NCI-H146 treated with DMSO at 0.1 percent for 48 hours (cell line): ENCODE measurements around the gene PRDX4.
"Not testable (repeated sequence)": the region's sequence is repeated elsewhere in the genome, so short reads cannot be mapped to it uniquely, and the experiment has no call there.

Experiments used
- DNase-seq: peaks from one replicate; lab custom pipeline; 2025; ENCODE audit not compliant: unreplicated experiment; lab: John Stamatoyannopoulos, UW

The PRDX4 gene

DNA sequence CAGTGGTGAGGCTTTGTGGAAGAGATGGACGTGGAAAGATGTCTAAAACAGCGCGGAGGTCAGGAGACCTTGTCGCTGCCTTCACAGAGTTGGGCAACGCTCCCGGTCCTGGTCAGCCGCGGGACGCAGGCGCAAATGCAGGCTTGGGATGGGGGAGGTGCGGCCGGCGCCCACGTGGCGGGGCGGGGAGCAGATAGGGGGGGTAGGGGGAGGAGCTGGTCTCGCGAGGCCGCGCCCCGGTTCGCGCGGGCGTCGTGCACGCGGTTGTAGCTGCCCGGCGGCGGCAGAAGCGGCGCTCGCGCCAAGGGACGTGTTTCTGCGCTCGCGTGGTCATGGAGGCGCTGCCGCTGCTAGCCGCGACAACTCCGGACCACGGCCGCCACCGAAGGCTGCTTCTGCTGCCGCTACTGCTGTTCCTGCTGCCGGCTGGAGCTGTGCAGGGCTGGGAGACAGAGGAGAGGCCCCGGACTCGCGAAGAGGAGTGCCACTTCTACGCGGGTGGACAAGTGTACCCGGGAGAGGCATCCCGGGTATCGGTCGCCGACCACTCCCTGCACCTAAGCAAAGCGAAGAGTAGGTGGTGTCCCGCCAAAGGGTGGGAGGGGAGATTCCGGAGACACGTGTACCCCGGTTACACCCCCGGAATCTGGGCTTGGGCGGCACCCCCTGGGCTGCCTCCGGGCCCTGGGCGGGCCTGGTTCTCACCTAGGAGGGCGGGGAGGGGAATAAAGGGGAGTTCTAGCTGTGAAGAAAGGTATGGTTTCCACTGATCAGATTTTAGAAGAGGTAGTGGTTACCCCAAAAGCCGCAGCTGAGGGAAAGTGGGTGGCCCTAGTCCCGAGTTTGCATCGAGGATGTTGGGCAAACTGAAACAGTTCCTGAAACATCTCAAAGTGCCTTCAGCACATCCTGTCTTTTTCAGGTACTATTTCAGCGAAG, at the start of gene PRDX4:
PRDX4 (plus strand) TSS at position 255 of the 939 bp plus-strand sequence; CDS start at position 333, 78 bp downstream.
- peak; percentile 64 for DNase-seq

DNA sequence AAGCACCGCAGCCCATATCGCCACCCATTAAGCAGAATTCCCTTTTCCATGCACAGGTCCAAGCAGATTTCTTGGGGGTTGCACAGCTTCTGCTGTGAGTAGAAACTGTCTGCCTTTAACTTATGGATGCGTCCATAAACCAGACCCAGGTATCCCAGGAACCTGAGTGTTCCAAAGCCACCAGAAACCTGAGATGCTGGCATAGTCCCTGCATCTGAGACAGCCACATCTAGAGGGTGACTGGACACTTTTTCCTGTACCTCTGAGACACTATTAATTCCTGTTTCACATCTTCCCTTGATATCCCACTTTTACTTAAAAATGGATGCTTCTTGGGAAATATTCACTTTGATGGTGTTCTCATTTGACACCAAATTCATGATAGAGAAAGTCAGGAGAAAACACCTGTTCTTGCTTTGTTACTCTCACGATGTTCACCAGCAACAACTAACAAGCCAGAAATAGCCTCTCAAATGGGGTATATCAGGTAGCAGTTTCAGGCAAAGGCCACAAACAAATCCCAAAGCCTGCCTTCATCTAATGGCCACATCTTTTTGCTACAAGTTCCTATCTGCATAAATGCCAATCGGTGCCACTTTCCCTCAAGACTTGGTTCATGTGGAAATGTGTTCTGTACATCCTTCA, 45.5 kb upstream of the PRDX4 start:
- no peak for DNase-seq

DNA sequence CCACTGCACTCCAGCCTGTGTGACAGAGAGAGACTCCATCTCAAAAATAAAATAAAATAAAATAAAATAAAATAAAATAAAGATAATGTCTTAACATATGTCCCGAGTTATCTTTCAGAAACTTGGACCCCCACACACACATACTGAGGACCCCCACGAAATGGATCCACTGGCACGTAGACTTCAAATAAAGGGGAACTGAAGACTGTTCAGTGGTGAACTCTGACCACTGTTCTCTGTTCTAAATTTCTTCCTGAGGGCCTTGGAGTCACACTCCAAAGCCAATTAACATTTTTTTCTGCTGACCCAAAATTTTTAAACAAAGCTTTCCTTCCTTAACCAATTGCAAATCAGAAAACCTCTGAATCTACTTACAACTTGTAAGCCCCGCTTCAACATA, 43.5 kb upstream of the PRDX4 start:
- DNase-seq, result no peak

DNA sequence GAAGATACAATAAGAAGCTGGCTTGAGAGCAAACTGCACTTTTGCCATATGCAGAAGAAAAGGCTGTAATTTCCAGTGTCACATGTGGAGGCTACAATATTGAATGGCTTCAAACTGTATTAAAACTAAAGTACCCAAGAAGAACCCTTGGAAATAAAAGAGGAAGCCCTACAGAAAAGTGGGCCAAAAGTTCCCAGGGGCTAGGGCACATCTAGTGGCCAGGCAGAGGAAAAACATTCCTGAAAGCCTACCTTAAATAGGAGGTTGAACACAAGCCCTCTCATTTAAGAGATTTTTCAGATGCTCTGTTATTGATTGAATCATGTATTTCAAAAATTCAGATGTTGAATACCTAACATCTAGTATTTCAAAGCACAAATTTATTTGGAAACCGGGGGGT, 40.6 kb upstream of the PRDX4 start:
- no peak for DNase-seq

DNA sequence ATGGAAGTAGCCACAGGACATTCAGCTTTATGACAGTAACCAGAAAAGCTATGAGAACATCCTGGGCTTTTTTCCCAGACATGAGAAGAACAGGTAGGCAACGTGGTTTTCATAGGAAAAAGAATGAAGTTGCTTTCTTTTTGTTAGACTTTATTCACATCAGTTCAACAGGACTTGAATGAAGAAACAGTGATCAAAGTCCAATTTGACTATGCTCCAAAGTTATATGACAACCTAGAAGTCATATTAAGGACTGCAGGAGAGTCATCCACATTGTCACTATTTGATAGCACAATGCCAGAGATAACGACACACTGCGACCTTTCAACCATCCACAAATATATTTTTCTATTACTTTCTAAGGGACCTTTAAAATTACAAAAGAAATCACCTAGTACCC, 39.2 kb upstream of the PRDX4 start:
- no peak for DNase-seq

DNA sequence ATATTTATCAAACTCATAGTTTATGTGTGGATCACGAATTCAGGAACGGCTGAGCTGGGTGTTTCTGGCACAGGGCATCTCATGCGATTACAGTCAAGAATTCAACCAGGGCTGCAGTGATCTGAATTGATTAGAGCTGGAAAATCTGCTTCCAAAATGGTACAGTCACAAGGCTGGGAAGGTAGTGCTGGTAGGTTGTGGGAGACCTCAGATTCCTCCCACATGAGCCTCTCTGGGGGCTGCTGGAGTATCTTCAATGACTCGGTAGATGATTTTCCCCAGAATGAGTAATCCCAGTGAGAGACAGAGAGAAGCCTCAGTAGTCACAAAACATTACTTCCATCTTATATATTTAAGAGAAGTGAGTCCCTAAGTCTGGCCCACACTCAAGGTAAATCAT, 36.2 kb upstream of the PRDX4 start:
- DNase-seq, result no peak

DNA sequence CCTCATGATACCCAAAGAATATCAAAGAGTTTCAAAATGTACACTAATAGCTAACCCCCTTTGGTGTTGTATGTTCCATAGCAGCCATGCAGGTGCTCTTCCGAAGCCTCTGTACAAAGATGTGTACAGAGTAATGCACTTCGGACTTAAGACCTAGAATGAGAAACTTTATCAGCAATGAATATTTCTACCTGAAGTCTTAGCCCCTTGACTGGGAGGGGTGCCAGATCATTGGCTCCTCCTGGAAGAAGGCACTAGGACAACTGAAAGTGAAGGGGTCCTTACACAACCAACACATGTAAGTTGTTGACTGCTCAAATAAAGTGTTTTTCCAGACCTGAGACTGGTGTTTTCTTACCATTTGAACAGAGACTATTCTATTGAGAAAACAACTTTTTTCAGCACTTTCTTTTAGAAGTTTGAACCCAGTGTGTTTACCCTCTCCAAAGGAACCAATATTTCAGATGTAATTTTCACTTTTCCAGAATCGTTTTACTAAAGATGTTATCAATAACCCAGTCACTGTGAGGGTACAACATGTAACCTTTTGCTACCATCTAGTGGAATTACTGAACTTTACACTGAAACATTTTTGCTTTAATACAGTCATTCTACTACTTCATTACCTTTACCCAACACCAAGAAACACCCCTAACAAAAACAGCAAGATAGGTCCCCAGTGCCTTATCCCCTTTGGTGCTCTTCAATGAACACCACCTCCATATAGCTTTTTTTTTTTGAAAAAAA, 33.3 kb upstream of the PRDX4 start:
- no peak for DNase-seq

DNA sequence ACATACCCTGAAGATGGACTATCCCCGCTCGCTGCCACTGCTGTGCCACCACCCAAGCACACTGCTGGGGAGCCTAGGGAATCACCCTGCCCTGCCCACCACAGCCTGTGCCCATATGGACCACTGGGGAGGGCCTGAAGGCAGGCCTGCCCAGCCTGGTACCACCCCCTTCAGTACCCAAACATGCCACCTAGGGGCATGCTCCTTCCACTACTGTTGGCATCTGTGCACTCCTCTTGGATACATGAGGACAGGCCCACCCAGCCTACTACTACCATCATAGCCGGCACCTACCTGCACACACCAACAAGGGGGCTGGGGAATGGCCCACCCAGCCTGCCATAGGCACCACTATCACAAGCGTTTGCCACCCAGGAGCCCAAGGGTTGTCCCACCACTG, 30.1 kb upstream of the PRDX4 start:
- no peak for DNase-seq

DNA sequence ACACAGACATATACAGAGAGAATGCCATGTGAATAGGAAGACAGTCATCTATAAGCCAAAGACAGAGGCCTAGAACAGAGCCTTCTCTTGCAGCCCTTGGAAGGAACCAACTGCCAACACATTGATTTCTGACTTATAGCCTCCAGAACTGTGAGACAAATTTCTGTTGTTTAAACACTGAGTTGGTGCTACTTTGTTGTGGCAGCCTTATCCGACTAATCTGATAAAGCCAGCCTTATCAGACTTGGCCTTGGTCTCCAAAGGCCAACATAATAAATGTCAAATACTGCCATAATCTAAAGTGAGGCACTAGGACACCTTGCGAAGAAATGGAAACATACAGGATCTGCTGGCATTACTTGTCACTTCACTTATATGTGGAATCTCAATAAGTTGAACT, 24.3 kb upstream of the PRDX4 start:
- DNase-seq, result no peak

DNA sequence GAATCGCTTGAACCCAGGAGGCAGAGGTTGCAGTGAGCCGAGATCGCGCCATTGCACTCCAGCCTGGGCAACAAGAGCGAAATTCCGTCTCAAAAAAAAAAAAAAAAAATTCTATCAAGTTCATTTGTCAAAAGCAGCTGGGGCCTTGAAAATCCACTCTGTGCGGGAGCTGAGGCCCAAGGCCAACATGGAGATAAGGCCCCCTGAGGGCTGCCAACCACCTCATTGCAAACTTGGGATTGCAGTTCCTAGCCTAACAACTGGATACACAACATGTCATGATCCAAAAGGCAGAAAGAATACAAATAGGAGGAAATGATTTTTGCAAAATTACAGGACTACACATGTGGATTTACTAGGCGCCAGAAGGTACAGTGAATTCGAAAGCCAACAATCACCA, 22.5 kb upstream of the PRDX4 start:
- DNase-seq, result no peak

DNA sequence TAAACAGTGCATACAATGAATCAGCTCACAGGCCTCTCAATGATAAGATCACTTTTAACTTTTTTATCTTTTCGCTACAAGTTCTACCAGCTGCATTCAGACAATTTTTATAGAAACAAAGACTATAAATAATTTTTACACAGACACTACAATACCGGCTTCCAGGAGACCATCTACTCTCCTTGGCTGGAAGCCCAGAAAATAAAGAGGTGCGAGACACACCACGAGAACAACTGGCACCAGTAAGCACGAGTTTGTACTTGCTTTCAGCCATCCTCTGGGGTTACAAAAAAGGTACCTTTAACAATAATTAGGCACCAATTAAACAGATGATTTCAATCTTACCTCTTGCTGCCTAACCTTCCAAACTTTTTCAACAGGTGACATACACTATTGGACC, 11.2 kb upstream of the PRDX4 start:
- DNase-seq, result no peak

DNA sequence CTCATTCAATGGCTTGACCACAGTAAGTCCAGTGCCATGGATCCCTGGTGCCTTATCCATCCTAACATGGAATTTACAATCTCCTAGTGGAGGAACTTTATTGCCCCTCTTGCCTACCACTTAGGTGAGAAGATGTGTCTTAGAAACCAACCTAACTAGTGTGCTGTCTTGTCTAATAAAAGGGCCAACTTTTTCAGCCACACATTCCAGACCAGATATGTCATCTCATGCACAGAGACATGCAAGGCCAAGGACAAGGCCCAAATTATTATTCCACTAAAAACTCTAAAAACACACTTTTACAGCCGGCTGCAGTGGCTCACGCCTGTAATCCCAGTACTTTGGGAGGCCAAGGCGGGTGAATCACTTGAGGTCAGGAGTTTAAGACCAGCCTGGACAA, 10.6 kb upstream of the PRDX4 start:
- DNase-seq, result no peak

DNA sequence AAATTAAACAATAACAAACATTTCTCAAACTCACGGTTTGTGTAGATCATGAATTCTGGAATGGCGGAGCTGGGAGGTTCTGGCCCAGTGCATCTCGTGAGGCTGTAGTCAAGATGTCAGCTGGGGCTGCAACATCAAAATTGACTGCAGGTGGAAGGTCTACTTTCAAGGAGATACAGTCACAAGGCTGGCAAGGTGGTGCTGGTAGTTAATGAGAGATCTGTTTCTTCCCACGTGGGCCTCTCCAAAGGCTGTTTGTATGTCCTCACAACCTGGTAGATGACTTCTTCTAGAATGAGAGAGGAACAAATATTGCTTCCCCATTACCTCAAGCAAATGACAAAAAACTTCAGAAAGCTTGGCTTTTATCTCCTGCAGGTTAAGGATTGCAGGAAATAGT, 8.0 kb upstream of the PRDX4 start:
- no peak for DNase-seq

DNA sequence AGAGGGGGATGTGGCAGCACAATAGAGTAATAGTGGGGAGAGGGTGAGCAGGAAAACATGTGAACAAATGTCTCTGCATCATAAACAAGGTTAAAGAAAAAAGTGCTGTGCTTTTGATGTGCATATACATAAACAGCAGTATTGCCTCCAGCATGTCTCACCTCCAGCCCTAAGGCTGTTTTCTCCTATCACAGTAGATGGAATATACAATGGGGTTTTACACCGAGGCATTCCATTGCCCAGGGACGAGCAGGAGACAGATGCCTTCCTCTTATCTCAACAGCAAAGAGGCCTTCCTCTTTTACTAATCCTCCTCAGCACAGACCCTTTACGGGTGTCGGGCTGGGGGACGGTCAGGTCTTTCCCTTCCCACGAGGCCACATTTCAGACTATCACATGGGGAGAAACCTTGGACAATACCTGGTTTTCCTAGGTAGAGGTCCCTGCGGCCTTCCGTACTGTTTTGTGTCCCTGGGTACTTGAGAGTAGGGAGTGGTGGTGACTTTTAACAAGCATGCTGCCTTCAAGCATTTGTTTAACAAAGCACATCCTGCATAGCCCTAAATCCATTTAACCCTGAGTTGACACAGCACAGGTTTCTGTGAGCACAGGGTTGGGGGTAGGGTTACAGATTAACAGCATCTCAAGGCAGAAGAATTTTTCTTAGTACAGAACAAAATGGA, 7.1 kb upstream of the PRDX4 start:
- not testable (repeated sequence) for DNase-seq

DNA sequence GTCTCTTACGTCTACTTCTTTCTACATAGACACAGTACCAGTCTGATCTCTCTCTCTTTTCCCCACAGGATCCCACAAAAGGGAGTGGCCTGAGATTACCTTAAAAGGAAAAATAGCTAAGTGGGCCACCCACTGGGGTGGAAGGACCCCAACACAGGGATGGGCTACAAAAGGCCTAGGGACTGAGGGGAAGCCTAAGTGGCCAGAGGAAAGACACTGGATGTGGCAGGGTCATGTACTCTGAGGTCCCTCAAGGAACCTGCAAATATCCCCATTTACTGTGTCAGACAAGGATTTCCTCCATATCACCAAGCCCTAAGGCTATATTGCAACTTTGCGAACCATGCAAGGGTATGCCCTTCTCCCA, 6.5 kb upstream of the PRDX4 start:
- no peak for DNase-seq

DNA sequence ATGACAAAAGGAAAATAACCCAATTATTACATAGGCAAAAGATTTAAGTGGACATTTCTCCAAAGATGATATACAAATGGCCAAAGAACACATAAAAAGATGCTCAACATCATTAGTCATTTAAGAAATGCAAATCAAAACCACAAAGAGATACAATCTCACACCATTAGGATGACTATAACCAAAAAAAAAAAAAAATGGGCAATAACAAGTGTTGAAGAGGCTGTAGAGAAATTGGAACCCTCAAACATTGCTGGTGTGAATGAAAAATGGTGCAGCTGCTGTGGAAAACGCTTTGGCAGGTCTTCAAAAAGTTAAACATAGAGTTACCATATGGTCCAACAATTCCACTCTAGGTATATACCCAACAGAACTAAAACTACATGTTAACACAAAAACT, 5.6 kb upstream of the PRDX4 start:
- DNase-seq, result no peak

DNA sequence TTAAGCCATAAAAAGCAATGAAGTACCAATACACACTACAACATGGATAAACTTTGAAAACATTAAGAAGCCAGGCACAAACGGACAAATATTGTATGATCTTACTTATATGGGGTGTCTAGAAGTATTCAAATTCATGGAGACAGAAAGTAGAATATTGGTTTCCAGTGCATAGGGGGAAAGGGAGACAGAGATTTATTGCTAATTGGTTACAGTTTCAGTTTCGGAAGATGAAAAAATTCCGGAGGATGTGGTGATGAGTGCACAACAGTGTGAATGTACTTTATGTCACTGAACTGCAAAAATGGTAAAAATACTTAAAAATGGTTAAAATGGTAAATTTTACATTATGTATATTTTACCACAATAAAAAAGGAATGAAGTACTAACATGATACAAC, 5.1 kb upstream of the PRDX4 start:
- DNase-seq, result no peak

DNA sequence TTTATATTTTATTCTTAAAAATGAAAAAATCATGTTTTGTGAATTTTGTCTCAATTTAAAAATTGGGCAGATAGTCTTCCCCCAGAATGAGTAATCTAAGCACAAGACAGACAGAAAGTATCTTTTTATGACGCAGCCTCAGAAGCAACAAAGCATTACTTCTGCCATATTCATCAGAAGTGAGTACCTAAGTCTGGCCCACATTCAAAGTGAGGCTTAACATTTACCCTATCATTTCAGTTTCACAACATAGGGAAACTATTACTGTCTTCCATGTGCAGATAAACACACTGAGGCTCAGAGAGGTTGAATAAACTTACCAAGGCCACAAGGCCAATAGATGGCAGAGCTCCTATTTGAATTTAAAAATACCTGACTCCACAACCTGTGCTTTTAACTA, 4.4 kb upstream of the PRDX4 start:
- no peak for DNase-seq

DNA sequence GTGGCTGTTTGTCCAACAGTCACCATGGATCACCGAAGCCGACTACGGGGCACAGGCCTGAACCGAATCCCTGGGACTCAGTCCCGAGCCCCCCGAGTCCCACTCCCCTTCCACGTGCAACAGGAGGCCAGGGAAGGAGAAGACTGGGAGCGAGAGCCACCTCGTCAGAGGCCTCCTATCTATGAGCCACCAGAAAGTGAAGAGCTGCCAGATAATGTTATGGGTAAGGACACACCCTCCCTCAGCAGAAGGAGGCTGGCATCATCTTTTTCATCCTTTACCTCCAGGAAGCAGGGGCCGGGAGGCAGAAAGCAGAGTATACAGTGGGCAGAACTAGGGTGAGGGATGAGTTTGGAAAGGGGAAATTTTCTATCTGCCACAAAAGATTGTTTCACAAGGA, 2.8 kb upstream of the PRDX4 start:
- no peak for DNase-seq

DNA sequence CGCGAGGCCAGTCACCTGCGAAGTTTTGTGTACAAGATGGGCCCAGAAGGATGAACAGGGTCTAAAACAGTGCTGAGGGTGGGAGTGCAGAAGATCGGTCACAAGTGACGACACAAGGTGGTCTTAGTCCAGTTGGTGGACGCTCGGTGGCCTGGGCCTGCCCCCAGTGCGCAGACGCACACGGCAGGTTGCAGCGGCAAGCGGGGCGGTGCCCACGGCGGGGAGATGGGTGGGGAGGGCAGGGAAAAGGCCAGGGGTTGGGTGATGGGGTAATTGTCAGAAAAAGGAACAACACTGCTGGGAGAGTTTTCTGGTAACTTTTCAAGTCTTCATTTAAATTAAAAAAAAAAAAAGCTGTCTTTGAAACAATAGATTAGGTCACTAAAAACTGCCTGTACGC, 1.0 kb upstream of the PRDX4 start:
- DNase-seq, result no peak

DNA sequence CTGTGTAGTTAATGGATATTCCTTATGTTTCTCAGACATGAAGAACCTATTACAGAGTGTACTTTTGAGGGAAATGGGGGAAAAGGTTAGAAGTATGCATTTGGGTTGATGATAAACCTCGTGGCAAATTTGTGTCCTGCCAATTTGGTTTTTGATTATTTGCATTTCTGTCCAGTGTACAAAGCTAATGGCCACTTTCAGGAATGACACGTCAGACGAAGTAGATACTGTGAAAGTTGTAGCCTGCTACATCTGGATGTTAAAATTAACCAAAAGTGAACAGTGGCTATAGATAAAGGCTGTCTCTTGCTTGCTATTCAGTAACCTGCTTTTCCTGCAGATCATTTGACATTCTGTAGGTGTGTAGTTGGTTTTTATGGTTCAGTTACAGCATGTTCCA, 1.0 kb downstream of the PRDX4 start:
- no peak for DNase-seq
